Epithelial cell of proximal tubule (primary cell): ENCODE measurements around the gene LRP1-AS. TPM values are rescaled to one million over a fixed set of nuclear protein-coding genes. Genes with fewer than 3 reads are reported as not detected.

Source experiments
- DNase-seq: peaks from one replicate; pipeline ENCODE4 v3.0.0-alpha.2; 2011; ENCODE audit warnings: low read depth
- H3K4me3 ChIP-seq: 2 replicates; pipeline ENCODE4 v1.5.1; 2011; ENCODE audit warnings: low read depth, mild to moderate bottlenecking, low read length
- total RNA-seq: library from RNA; depleted of rRNA; stranded (reverse); fragments of >200 nt; gene quantifications from 2 replicates; pipeline ENCODE4 v1.2.3, GENCODE V29; 2015
- TF ChIP-seq, protein P1 (sequence below): conservative IDR thresholded peaks from 2 replicates; pipeline ENCODE4 v1.5.1; 2012; ENCODE audit warnings: low read depth, mild to moderate bottlenecking, low read length

LRP1-AS gene
- total RNA-seq, 1 donor from 2014 or later = not detected

DNA sequence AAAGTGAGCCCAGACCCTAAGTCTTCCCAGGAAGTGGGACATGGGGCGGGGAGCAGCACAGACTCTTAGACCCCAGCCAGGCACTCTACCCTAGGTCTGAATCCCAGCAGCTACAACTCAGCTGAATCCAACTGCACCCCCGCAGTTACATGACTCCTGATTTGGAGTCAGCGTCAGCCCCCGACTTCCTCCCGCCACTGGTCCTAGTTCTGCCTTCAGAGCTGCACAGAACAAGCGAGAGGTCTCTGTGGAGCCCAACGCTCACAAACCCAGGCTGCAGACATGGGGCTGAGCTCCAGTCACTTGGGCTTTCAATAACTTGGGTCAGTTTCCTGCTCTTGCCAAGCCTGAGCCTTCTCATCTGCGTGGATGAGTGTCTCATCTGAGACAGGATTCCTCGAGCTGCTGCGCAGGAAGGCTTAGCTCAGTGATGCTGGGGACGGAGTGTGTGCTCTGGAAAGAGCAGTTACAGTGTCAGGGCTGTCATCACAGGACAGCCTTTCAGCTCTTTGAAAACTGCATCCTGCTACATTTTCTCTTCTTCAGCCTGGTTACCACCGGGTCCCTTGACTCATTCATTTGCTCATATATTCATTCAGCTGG is 38.6 kb upstream of the LRP1-AS start:
- H3K4me3 ChIP-seq = no peak overlapping the region
- TF ChIP-seq, protein P1, sequence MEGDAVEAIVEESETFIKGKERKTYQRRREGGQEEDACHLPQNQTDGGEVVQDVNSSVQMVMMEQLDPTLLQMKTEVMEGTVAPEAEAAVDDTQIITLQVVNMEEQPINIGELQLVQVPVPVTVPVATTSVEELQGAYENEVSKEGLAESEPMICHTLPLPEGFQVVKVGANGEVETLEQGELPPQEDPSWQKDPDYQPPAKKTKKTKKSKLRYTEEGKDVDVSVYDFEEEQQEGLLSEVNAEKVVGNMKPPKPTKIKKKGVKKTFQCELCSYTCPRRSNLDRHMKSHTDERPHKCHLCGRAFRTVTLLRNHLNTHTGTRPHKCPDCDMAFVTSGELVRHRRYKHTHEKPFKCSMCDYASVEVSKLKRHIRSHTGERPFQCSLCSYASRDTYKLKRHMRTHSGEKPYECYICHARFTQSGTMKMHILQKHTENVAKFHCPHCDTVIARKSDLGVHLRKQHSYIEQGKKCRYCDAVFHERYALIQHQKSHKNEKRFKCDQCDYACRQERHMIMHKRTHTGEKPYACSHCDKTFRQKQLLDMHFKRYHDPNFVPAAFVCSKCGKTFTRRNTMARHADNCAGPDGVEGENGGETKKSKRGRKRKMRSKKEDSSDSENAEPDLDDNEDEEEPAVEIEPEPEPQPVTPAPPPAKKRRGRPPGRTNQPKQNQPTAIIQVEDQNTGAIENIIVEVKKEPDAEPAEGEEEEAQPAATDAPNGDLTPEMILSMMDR = no peak
- DNase-seq = no peak

DNA sequence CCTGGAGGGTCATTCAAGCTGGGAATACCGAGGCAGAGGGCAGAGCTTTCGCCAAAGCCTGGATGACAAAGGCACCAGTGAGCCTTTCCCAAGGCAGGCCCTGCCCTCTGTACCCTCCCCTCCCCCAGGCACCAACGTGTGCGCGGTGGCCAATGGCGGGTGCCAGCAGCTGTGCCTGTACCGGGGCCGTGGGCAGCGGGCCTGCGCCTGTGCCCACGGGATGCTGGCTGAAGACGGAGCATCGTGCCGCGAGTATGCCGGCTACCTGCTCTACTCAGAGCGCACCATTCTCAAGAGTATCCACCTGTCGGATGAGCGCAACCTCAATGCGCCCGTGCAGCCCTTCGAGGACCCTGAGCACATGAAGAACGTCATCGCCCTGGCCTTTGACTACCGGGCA is 38.0 kb upstream of the LRP1-AS start:
- no peak for DNase-seq
- TF ChIP-seq, protein P1 = no peak
- no peak overlapping the region for H3K4me3 ChIP-seq

DNA sequence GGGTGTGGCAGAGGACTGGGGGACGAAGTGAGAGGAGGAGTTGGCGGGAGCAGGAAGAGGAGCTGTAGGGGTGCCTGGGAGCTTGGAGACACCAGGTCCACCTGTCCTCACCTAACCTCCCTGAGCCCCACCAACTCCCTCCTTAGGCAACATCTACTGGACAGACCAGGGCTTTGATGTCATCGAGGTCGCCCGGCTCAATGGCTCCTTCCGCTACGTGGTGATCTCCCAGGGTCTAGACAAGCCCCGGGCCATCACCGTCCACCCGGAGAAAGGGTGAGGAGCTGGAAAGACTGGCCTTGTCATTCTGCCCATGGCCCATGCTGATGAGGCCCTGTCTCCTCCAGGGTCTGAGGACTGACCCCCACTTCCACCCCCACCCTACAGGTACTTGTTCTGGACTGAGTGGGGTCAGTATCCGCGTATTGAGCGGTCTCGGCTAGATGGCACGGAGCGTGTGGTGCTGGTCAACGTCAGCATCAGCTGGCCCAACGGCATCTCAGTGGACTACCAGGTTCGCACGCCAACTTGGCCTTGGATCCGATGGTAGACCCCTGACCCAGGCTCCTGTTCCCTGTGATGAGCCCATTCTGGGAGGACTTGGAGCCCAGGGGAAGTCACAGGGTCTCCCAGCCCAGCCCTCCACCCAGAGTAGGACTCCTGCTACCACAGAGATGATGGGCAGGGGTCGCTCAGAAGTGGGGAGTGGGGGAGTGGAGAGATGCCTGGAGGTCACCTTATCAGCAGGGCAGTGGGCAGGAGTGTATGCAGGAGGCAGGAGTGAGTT is 36.7 kb upstream of the LRP1-AS start:
- TF ChIP-seq, protein P1 = no peak
- DNase-seq = no peak
- no peak overlapping the region for H3K4me3 ChIP-seq

DNA sequence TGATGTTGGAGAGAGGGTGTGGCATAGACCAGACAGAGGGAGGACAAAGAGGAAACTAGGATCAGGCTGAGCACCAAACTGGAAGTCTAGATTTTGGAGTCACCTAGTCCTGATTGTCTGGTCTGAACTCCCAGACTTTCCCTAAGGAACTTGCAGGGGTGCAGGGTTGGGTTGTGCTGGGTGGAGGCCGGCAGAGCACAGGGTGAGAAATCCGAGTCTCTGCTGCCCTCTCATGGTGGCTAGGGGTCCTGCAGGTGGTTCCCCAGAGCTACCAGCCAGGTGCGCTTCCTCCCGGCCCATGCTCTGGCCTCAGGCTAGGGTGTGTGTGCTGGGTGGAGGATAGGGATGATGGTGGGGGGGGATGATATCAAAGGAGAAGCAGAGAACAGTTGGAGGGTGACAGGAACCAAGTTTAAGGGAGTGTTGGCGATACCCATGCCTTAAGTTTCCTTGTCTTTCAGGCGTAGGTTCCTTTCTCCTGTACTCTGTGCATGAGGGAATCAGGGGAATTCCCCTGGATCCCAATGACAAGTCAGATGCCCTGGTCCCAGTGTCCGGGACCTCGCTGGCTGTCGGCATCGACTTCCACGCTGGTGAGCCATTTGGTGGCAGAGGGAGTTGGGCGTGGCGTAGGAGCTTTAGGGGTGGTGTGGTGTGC is 35.6 kb upstream of the LRP1-AS start:
- DNase-seq = no peak
- no peak overlapping the region for H3K4me3 ChIP-seq
- TF ChIP-seq, protein P1 = peak; percentile 94

DNA sequence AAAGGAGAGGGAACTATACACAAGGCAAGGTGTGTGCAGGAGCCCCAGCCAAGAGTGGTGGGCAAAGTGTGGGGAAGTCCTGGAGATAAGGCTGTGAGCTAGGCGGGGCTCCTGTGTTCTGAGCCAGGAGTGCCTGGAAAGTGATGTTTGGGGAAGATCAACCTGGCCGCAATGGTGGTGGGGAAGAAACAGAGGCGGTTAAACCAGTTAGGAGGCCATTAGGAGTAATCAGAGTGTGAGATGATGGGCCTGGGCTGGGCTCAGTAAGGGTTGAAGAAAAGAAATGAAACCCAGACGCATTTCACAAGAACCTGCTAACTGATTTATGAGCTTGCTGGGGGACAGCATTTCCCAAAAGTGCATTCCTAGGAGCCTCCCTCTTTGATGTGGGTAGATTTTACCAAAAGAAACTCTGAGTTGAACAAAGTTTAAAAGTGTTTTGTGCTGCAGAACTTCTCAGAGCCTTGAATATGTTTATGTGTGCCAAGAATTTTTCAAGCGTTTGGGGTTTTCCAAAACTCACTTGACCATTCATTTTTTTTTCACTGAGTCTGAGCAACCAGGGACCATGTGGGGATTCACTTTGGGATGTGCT is 34.2 kb upstream of the LRP1-AS start:
- no peak for DNase-seq
- TF ChIP-seq, protein P1 = no peak
- no peak overlapping the region for H3K4me3 ChIP-seq

DNA sequence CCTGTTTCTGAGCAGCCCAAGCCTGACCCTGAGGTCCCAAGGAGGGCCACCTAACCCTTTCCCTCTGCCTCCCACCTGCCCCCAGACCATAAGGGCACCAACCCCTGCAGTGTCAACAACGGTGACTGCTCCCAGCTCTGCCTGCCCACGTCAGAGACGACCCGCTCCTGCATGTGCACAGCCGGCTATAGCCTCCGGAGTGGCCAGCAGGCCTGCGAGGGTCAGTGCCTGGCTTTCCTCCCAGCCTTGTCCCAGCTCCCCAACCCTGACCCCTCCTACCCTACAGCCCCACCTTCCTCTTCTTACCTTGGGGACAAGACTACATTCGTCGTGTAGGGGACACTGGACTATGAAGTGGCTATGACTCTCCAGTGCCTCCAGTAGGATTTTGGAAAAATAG is 33.7 kb upstream of the LRP1-AS start:
- DNase-seq = no peak
- TF ChIP-seq, protein P1 = no peak
- H3K4me3 ChIP-seq = no peak overlapping the region
